ENCODE measurements around the gene AKR1C2. TPM values are rescaled to one million over a fixed set of nuclear protein-coding genes. Genes with fewer than 3 reads are reported as not detected.

AKR1C2 gene
- total and polyA plus RNA-seq, 10 of the 15 experiments (the other 5 are each of a cell fraction or from before 2014, with no cell fraction given), result 0.31 to 0.44 (median 0.36) TPM; not detected in 7

DNA sequence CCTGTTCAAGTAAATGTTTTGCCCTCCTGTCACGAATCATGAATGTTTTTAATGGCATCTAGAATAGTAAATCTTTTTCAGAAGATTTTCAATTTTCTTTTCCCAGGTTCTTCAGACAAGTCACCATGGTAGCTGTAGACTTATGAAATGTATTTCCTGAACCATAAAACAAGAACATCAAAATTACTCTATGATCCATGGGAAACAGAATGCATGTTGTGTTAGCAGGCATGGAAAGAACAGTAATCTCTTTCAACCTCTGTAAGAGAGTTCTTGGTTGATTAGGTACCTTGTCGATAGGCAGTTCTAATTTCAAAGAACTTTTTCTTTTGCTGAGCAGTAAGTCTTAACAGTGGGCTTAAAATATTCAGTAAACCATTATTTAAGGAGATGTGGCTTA is 22.9 kb downstream of the AKR1C2 start:
- 2% methylated on average over 2 of the region's 2 CpGs for WGBS (ENCODE audit: insufficient coverage, insufficient replicate concordance, low lambda C conversion rate, missing lambda C conversion rate)
- DNase-seq (ENCODE audit: low read depth, low spot score) (no peak), FAIRE-seq (no peak), ATAC-seq (no peak)
- ChIA-PET CTCF (no interaction called here), SMC1A (ENCODE audit: uncharacterized antibody, unreplicated experiment) (no interaction called here), RAD21 (ENCODE audit: unreplicated experiment) (no interaction called here), POLR2A (no interaction called here)
- BruUV-seq (replicated peaks), result no TSS peak
- Histone ChIP-seq H3K4me1 (ENCODE audit: control insufficient read depth, insufficient read depth, low read length) (no peaks in the 10 kb centered on the region), H3K27me3 (replicated peaks in 1 of 2; ENCODE audit: control insufficient read depth in 2 of 2, insufficient read depth in 2 of 2, low read length in 1 of 2) (no peaks in the 10 kb centered on the region), H3K36me3 (ENCODE audit: control insufficient read depth in 2 of 2, insufficient read depth in 2 of 2, low read length in 1 of 2) (no peaks in the 10 kb centered on the region), H3K4me3 (no peak overlapping the region), H3K9ac (ENCODE audit: control insufficient read depth, insufficient read depth, low read length) (no peak overlapping the region), H3K27ac (ENCODE audit: control insufficient read depth, insufficient read depth) (no peak overlapping the region), H3K4me2 (ENCODE audit: control insufficient read depth, insufficient read depth) (no peak overlapping the region), H2AFZ (ENCODE audit: control insufficient read depth, low read depth, low read length) (no peak overlapping the region), H4K20me1 (ENCODE audit: control insufficient read depth, insufficient read depth) (no peaks in the 10 kb centered on the region), H3K9me3 (replicated peaks; ENCODE audit: control insufficient read depth, insufficient read depth, low read length) (no peaks in the 10 kb centered on the region), H3K79me2 (ENCODE audit: control insufficient read depth, insufficient read depth, low read length) (no peaks in the 10 kb centered on the region)
- in situ Hi-C loops (cut with MboI), result no loop called here
- intact Hi-C loops (cut with micrococcal nuclease; ENCODE audit: unreplicated experiment), result loop anchor here (5.0 kb wide), 1 partner anchor 133 kb away; no protein-coding TSS in a partner anchor
- TF ChIP-seq, protein P1, sequence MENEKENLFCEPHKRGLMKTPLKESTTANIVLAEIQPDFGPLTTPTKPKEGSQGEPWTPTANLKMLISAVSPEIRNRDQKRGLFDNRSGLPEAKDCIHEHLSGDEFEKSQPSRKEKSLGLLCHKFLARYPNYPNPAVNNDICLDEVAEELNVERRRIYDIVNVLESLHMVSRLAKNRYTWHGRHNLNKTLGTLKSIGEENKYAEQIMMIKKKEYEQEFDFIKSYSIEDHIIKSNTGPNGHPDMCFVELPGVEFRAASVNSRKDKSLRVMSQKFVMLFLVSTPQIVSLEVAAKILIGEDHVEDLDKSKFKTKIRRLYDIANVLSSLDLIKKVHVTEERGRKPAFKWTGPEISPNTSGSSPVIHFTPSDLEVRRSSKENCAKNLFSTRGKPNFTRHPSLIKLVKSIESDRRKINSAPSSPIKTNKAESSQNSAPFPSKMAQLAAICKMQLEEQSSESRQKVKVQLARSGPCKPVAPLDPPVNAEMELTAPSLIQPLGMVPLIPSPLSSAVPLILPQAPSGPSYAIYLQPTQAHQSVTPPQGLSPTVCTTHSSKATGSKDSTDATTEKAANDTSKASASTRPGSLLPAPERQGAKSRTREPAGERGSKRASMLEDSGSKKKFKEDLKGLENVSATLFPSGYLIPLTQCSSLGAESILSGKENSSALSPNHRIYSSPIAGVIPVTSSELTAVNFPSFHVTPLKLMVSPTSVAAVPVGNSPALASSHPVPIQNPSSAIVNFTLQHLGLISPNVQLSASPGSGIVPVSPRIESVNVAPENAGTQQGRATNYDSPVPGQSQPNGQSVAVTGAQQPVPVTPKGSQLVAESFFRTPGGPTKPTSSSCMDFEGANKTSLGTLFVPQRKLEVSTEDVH (IDR thresholded peaks at IDR 0.05; ENCODE audit: low read depth, partially characterized antibody), result no peak
- TF ChIP-seq MTA2 (IDR thresholded peaks at IDR 0.05; ENCODE audit: low read depth) (no peak), ZSCAN29 (IDR thresholded peaks at IDR 0.05) (no peak), EZH2 (IDR thresholded peaks at IDR 0.05; ENCODE audit: borderline replicate concordance, control insufficient read depth, low read depth, low read length) (no peak), BCL11A (IDR thresholded peaks at IDR 0.05; ENCODE audit: low read depth, low read length) (no peak), LARP7 (IDR thresholded peaks at IDR 0.05) (no peak), KDM1A (IDR thresholded peaks at IDR 0.05; ENCODE audit: borderline replicate concordance) (no peak)
- TF ChIP-seq, protein P2, sequence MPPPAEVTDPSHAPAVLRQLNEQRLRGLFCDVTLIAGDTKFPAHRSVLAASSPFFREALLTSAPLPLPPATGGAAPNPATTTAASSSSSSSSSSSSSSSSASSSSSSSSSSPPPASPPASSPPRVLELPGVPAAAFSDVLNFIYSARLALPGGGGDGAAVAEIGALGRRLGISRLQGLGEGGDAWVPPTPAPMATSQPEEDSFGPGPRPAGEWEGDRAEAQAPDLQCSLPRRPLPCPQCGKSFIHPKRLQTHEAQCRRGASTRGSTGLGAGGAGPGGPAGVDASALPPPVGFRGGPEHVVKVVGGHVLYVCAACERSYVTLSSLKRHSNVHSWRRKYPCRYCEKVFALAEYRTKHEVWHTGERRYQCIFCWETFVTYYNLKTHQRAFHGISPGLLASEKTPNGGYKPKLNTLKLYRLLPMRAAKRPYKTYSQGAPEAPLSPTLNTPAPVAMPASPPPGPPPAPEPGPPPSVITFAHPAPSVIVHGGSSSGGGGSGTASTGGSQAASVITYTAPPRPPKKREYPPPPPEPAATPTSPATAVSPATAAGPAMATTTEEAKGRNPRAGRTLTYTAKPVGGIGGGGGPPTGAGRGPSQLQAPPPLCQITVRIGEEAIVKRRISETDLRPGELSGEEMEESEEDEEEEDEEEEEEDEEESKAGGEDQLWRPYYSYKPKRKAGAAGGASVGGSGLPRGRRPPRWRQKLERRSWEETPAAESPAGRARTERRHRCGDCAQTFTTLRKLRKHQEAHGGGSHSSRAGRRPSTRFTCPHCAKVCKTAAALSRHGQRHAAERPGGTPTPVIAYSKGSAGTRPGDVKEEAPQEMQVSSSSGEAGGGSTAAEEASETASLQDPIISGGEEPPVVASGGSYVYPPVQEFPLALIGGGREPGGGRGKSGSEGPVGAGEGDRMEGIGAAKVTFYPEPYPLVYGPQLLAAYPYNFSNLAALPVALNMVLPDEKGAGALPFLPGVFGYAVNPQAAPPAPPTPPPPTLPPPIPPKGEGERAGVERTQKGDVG (CRISPR knock-in tag; IDR thresholded peaks at IDR 0.05), result no peak
- TF ChIP-seq, protein P3, sequence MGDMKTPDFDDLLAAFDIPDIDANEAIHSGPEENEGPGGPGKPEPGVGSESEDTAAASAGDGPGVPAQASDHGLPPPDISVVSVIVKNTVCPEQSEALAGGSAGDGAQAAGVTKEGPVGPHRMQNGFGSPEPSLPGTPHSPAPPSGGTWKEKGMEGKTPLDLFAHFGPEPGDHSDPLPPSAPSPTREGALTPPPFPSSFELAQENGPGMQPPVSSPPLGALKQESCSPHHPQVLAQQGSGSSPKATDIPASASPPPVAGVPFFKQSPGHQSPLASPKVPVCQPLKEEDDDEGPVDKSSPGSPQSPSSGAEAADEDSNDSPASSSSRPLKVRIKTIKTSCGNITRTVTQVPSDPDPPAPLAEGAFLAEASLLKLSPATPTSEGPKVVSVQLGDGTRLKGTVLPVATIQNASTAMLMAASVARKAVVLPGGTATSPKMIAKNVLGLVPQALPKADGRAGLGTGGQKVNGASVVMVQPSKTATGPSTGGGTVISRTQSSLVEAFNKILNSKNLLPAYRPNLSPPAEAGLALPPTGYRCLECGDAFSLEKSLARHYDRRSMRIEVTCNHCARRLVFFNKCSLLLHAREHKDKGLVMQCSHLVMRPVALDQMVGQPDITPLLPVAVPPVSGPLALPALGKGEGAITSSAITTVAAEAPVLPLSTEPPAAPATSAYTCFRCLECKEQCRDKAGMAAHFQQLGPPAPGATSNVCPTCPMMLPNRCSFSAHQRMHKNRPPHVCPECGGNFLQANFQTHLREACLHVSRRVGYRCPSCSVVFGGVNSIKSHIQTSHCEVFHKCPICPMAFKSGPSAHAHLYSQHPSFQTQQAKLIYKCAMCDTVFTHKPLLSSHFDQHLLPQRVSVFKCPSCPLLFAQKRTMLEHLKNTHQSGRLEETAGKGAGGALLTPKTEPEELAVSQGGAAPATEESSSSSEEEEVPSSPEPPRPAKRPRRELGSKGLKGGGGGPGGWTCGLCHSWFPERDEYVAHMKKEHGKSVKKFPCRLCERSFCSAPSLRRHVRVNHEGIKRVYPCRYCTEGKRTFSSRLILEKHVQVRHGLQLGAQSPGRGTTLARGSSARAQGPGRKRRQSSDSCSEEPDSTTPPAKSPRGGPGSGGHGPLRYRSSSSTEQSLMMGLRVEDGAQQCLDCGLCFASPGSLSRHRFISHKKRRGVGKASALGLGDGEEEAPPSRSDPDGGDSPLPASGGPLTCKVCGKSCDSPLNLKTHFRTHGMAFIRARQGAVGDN (IDR thresholded peaks at IDR 0.05), result no peak

All from GM12878 (cell line).